ENCODE measurements around the gene ZFPM1.

- TF ChIP-seq CTCF (conservative IDR thresholded peaks at IDR 0.05 in 1 of 2, IDR thresholded peaks at IDR 0.05 in 1 of 2; ENCODE audit: extremely low read depth in 1 of 2, insufficient read depth in 1 of 2, low read depth in 1 of 2, low read length in 2 of 2) = no peak
- TF ChIP-seq EZH2 (IDR thresholded peaks at IDR 0.05; ENCODE audit: borderline replicate concordance, low read length) = no peak
Observed at GRCh38 chr16:88578446-88579313, 125.6 kb downstream of the ZFPM1 start.
